OCI-LY1 (cell line): ENCODE measurements around the gene SPAG6.

Source experiments
- H2AFZ ChIP-seq: fragments of 200-600 bp; sonication (generic), shearing (Covaris generic); 2 replicates; pipeline ENCODE4 v1.6.0; 2014; ENCODE audit warnings: antibody characterized with exemption, mild to moderate bottlenecking, low read length
- H3F3A ChIP-seq: fragments of 200-600 bp; sonication (generic), shearing (Covaris generic); 2 replicates; pipeline ENCODE4 v1.6.0; 2014; ENCODE audit warnings: mild to moderate bottlenecking, antibody characterized with exemption, low read length, moderate library complexity; ENCODE audit not compliant: insufficient read depth
- H3K27ac ChIP-seq: fragments of 200-600 bp; sonication (generic); 2 replicates; pipeline ENCODE4 v1.5.1; 2014; ENCODE audit warnings: low read length, mixed run types, mild to moderate bottlenecking, low read depth; ENCODE audit not compliant: poor library complexity, severe bottlenecking
- H3K27me3 ChIP-seq: fragments of 200-600 bp; sonication (generic); 2 replicates; pipeline ENCODE4 v1.6.0; 2014; ENCODE audit warnings: antibody characterized with exemption, mild to moderate bottlenecking, low read length, moderate library complexity; ENCODE audit not compliant: insufficient read depth
- H3K36me3 ChIP-seq: fragments of 200-600 bp; sonication (generic); 2 replicates; pipeline ENCODE4 v1.6.1; 2014; ENCODE audit warnings: mild to moderate bottlenecking, antibody characterized with exemption, low read length, moderate library complexity, mixed read lengths; ENCODE audit not compliant: insufficient read depth
- H3K4me1 ChIP-seq: fragments of 200-600 bp; sonication (generic); 2 replicates; pipeline ENCODE4 v1.5.1; 2014; ENCODE audit warnings: mild to moderate bottlenecking, low read length, moderate library complexity; ENCODE audit not compliant: insufficient read depth, severe bottlenecking
- H3K4me2 ChIP-seq: fragments of 200-600 bp; sonication (generic), shearing (Covaris generic); 2 replicates; pipeline ENCODE4 v1.6.1; 2014; ENCODE audit warnings: low read length
- H3K4me3 ChIP-seq: fragments of 200-600 bp; sonication (generic); 2 replicates; pipeline ENCODE4 v1.5.1; 2014; ENCODE audit warnings: low read length, low read depth, mild to moderate bottlenecking, mixed read lengths; ENCODE audit not compliant: poor library complexity, severe bottlenecking
- H3K79me2 ChIP-seq: fragments of 200-600 bp; shearing (Covaris generic); 2 replicates; pipeline ENCODE4 v1.6.1; 2016; ENCODE audit warnings: mixed run types, low read length, mixed read lengths; ENCODE audit not compliant: insufficient read depth
- H3K9ac ChIP-seq: fragments of 200-600 bp; sonication (generic), shearing (Covaris generic); 2 replicates; pipeline ENCODE4 v1.6.1; 2014; ENCODE audit warnings: mild to moderate bottlenecking, low read length, mixed read lengths
- H3K9me2 ChIP-seq: fragments of 200-600 bp; sonication (generic), shearing (Covaris generic); 2 replicates; pipeline ENCODE4 v1.6.1; 2014; ENCODE audit warnings: low read depth, mild to moderate bottlenecking, low read length, mixed read lengths
- H3K9me3 ChIP-seq: fragments of 200-600 bp; shearing (Covaris generic); 2 replicates; pipeline ENCODE4 v1.6.1; 2014; ENCODE audit warnings: low read length, mixed read lengths
- H4K20me1 ChIP-seq: fragments of 200-600 bp; sonication (generic), shearing (Covaris generic); 2 replicates; pipeline ENCODE4 v1.6.0; 2016; ENCODE audit warnings: mild to moderate bottlenecking, low read length; ENCODE audit not compliant: insufficient read depth
- EZH2 ChIP-seq: fragments of 200-600 bp; sonication (generic), shearing (Covaris generic); IDR thresholded peaks from 2 replicates; pipeline ENCODE4 v1.8.0; 2017; ENCODE audit warnings: borderline replicate concordance, mixed run types, mild to moderate bottlenecking, antibody characterized with exemption, low read length, moderate library complexity, mixed read lengths
- TF ChIP-seq, protein P1 (sequence below): fragments of 200-600 bp; sonication (generic), shearing (Covaris generic); IDR thresholded peaks from 2 replicates; pipeline ENCODE4 v1.5.1; 2017; ENCODE audit warnings: mild to moderate bottlenecking, antibody characterized with exemption, low read length, moderate library complexity, mixed read lengths

The SPAG6 gene

DNA sequence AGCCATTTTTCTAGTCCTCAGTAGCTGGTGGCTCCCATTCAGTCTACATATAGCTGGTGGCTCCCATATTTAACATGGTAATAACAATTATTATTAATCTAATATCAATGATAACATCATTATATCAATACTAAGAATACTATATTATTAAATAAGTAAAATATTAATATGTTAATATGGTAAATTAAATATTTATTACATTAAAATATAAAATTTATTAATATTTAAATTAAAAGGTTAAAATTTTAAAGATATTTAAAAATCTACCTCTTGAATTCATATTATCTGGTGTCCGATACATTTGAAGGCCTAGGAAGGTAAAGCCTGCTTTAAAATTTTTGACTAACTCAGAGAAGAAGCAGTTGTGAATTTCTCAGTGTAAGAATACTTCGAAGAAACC is 69.8 kb downstream of the SPAG6 start:
- Histone ChIP-seq H3K4me2 (no peak overlapping the region), H3K79me2 (no peaks in the 10 kb centered on the region), H3K4me3 (no peak overlapping the region), H3K27ac (no peak overlapping the region), H3F3A (no peaks in the 10 kb centered on the region), H3K27me3 (no peaks in the 10 kb centered on the region), H3K9me3 (no peaks in the 10 kb centered on the region), H3K9me2 (no peaks in the 10 kb centered on the region), H3K4me1 (no peaks in the 10 kb centered on the region), H2AFZ (no peak overlapping the region), H3K36me3 (no peaks in the 10 kb centered on the region), H4K20me1 (no peaks in the 10 kb centered on the region), H3K9ac (no peak overlapping the region)
- TF ChIP-seq, protein P1, sequence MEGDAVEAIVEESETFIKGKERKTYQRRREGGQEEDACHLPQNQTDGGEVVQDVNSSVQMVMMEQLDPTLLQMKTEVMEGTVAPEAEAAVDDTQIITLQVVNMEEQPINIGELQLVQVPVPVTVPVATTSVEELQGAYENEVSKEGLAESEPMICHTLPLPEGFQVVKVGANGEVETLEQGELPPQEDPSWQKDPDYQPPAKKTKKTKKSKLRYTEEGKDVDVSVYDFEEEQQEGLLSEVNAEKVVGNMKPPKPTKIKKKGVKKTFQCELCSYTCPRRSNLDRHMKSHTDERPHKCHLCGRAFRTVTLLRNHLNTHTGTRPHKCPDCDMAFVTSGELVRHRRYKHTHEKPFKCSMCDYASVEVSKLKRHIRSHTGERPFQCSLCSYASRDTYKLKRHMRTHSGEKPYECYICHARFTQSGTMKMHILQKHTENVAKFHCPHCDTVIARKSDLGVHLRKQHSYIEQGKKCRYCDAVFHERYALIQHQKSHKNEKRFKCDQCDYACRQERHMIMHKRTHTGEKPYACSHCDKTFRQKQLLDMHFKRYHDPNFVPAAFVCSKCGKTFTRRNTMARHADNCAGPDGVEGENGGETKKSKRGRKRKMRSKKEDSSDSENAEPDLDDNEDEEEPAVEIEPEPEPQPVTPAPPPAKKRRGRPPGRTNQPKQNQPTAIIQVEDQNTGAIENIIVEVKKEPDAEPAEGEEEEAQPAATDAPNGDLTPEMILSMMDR: no peak

DNA sequence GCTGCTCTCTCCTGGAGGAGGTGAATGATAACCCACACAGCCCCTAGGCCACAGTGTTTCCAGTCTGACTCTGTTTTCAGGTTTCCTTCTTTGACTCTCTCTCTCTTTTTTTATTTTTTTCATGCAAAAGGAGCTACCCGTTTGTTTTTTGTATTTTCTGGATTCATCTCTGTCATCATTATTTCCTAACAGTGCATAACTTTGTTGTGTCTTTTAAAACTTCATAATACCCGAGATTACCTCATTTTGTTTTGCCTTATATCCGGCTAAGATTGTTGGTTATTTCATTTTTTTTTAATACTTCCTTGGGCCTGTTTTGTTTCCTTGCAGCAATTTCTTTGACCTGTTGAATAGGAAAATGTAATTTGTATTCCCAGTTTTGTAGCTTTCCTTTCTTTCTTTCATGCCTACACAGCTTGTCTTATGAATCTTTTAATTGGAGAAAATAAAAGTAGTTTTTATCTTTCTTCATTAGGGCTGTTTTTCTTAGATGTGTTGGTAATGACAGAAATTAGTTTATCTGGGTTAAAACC is 72.5 kb downstream of the SPAG6 start:
- no peaks in the 10 kb centered on the region for H4K20me1 ChIP-seq
- no peaks in the 10 kb centered on the region for H3K36me3 ChIP-seq
- no peak overlapping the region for H2AFZ ChIP-seq
- H3K79me2 ChIP-seq: no peaks in the 10 kb centered on the region
- H3K9me3 ChIP-seq: no peaks in the 10 kb centered on the region
- H3K9me2 ChIP-seq: no peaks in the 10 kb centered on the region
- H3K27ac ChIP-seq: no peak overlapping the region
- no peak for TF ChIP-seq EZH2
- TF ChIP-seq, protein P1: no peak
- H3K4me1 ChIP-seq: no peaks in the 10 kb centered on the region
- no peak overlapping the region for H3K4me2 ChIP-seq
- H3K9ac ChIP-seq: no peak overlapping the region
- H3K4me3 ChIP-seq: no peak overlapping the region
- H3F3A ChIP-seq: no peaks in the 10 kb centered on the region
- H3K27me3 ChIP-seq: no peaks in the 10 kb centered on the region

DNA sequence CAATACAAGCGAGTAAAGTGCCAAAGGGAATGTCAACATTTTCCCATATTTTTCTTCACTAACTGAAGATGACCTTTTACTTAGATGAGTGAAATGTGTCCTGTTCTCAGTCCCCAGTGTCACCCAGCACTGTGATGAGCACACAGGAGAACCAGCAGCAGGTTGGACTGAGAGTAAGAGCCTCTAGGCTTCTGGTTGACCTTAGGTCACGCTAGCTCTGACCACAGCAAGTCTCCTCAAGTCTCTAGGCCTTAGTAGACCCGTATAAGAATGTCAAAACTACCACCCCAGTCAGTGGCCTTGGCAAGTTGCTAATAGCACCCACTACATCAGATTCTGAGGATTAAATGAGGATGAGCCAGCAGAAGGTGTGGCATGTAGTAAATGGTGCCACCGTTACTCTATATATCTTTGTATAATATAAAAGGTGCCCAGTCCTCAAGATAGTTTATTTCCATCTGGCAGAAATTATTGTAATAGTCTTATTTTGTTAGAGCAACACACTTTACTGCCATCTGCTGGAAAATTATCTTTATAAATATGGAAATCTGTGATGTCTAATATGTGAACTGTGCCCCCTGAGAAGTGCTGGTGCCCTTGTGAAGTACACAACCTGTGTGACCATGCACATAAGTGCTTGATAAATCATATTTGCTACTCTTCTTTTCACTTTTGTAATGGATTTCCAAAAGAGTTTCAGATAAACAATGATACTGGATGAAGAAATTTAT is 75.7 kb downstream of the SPAG6 start:
- TF ChIP-seq, protein P1: no peak
- no peak for TF ChIP-seq EZH2
- H3K36me3 ChIP-seq: no peaks in the 10 kb centered on the region
- H3K27me3 ChIP-seq: no peaks in the 10 kb centered on the region; the same call in 1 of the 2 replicates
- H3K4me3 ChIP-seq: no peak overlapping the region
- no peaks in the 10 kb centered on the region for H3K4me1 ChIP-seq
- H4K20me1 ChIP-seq: no peaks in the 10 kb centered on the region
- no peaks in the 10 kb centered on the region for H3F3A ChIP-seq
- H3K27ac ChIP-seq: no peak overlapping the region
- no peaks in the 10 kb centered on the region for H3K79me2 ChIP-seq
- no peaks in the 10 kb centered on the region for H3K9me3 ChIP-seq
- no peak overlapping the region for H3K4me2 ChIP-seq
- H3K9me2 ChIP-seq: no peaks in the 10 kb centered on the region
- no peak overlapping the region for H2AFZ ChIP-seq
- no peak overlapping the region for H3K9ac ChIP-seq
